ENCODE data around the gene NFKBIA.

NFKBIA gene

GRCh38 chr14:35416108-35416750, 11.7 kb upstream of the NFKBIA start:
- H3K27me3 ChIP-seq (ENCODE audit: insufficient read depth, poor library complexity, severe bottlenecking): no peaks in the 10 kb centered on the region
- TF ChIP-seq POLR2AphosphoS5 (IDR thresholded peaks at IDR 0.05; ENCODE audit: low read depth) (no peak), SPI1 (IDR thresholded peaks at IDR 0.05; ENCODE audit: borderline replicate concordance, low read depth) (no peak), CTCF (IDR thresholded peaks at IDR 0.05; ENCODE audit: insufficient read depth, low read length) (no peak), GABPA (IDR thresholded peaks at IDR 0.05; ENCODE audit: low read depth) (no peak)
- H3K4me3 ChIP-seq (replicated peaks; ENCODE audit: insufficient read depth, low read length): no peak overlapping the region
- no peak for DNase-seq (ENCODE audit: low read depth in 1 of 2, low spot score in 1 of 2)
- no peak overlapping the region for H3K27ac ChIP-seq (replicated peaks)

- no peak for DNase-seq (ENCODE audit: low read depth in 1 of 2, low spot score in 1 of 2)
- H3K27me3 ChIP-seq (ENCODE audit: insufficient read depth, poor library complexity, severe bottlenecking): no peaks in the 10 kb centered on the region
- no peak for TF ChIP-seq REST (IDR thresholded peaks at IDR 0.05; ENCODE audit: insufficient replicate concordance, low read depth)
- no peak for TF ChIP-seq POLR2AphosphoS5 (IDR thresholded peaks at IDR 0.05; ENCODE audit: low read depth)
- no peak for TF ChIP-seq SPI1 (IDR thresholded peaks at IDR 0.05; ENCODE audit: borderline replicate concordance, low read depth)
- TF ChIP-seq CTCF (IDR thresholded peaks at IDR 0.05; ENCODE audit: insufficient read depth, low read length): no peak
- TF ChIP-seq GABPA (IDR thresholded peaks at IDR 0.05; ENCODE audit: low read depth): no peak
- no peak overlapping the region for H3K27ac ChIP-seq (replicated peaks)
- no peak overlapping the region for H3K4me3 ChIP-seq (replicated peaks; ENCODE audit: insufficient read depth, low read length)
Observed at GRCh38 chr14:35414365-35414764, 9.8 kb upstream of the NFKBIA start.

GRCh38 chr14:35412272-35413056, 7.9 kb upstream of the NFKBIA start:
- Histone ChIP-seq H3K4me3 (replicated peaks; ENCODE audit: insufficient read depth, low read length) (no peak overlapping the region), H3K27ac (replicated peaks) (no peak overlapping the region), H3K27me3 (ENCODE audit: insufficient read depth, poor library complexity, severe bottlenecking) (no peaks in the 10 kb centered on the region)
- no peak for TF ChIP-seq CTCF (IDR thresholded peaks at IDR 0.05; ENCODE audit: insufficient read depth, low read length)
- TF ChIP-seq SPI1 (IDR thresholded peaks at IDR 0.05; ENCODE audit: borderline replicate concordance, low read depth): no peak
- TF ChIP-seq GABPA (IDR thresholded peaks at IDR 0.05; ENCODE audit: low read depth): no peak
- no peak for TF ChIP-seq POLR2AphosphoS5 (IDR thresholded peaks at IDR 0.05; ENCODE audit: low read depth)
- no peak for TF ChIP-seq REST (IDR thresholded peaks at IDR 0.05; ENCODE audit: insufficient replicate concordance, low read depth)
- no peak for DNase-seq (ENCODE audit: low read depth in 1 of 2, low spot score in 1 of 2)

All from HL-60 (cell line).